Astrocyte (in vitro differentiated cells and primary cell): ENCODE results near the gene B2M. TPM values are rescaled to one million over a fixed set of nuclear protein-coding genes. Genes with fewer than 3 reads are reported as not detected.

Experiments used
- DNase-seq: peaks from one replicate; pipeline ENCODE4 v3.0.0-alpha.2; 2010; ENCODE audit warnings: low read depth
- FAIRE-seq: peaks from 2 replicates; lab custom pipeline; 2011; peaks lifted over from hg19 to GRCh38; lab: Jason Lieb, UNC
- H2AFZ ChIP-seq: 2 replicates; pipeline ENCODE4 v1.6.0; 2012; ENCODE audit warnings: low read depth, low read length, inconsistent platforms
- H3K27ac ChIP-seq: 2 replicates; pipeline ENCODE4 v1.5.1; 2011; ENCODE audit warnings: low read depth, low read length, inconsistent platforms
- H3K27me3 ChIP-seq: 2 replicates; pipeline ENCODE4 v1.6.0; 2011; ENCODE audit warnings: low read length, inconsistent platforms; ENCODE audit not compliant: insufficient read depth
- H3K36me3 ChIP-seq: 2 replicates; pipeline ENCODE4 v1.5.1; 2011; ENCODE audit warnings: low read length, inconsistent platforms; ENCODE audit not compliant: insufficient read depth
- H3K4me1 ChIP-seq: 2 replicates; pipeline ENCODE4 v1.5.1; 2011; ENCODE audit warnings: low read length, inconsistent platforms; ENCODE audit not compliant: insufficient read depth
- H3K4me2 ChIP-seq: 2 replicates; pipeline ENCODE4 v1.6.0; 2012; ENCODE audit warnings: low read length, inconsistent platforms
- H3K4me3 ChIP-seq: 2 replicates; pipeline ENCODE4 v1.5.1; 2011; ENCODE audit warnings: low read depth, mild to moderate bottlenecking, low read length, inconsistent platforms; ENCODE audit not compliant: insufficient read depth
- H3K79me2 ChIP-seq: 2 replicates; pipeline ENCODE4 v1.6.0; 2012; ENCODE audit warnings: mild to moderate bottlenecking, low read length, inconsistent platforms; ENCODE audit not compliant: insufficient read depth
- H3K9ac ChIP-seq: 2 replicates; pipeline ENCODE4 v1.6.0; 2012; ENCODE audit warnings: mild to moderate bottlenecking, low read length, inconsistent platforms
- H3K9me3 ChIP-seq: 2 replicates; pipeline ENCODE4 v1.5.1; 2012; ENCODE audit warnings: low read depth, mild to moderate bottlenecking, low read length, inconsistent platforms; ENCODE audit not compliant: insufficient read depth
- H4K20me1 ChIP-seq: 2 replicates; pipeline ENCODE4 v1.6.0; 2012; ENCODE audit warnings: low read length, inconsistent platforms; ENCODE audit not compliant: insufficient read depth
- H3K27ac Mint-ChIP-seq: one replicate; pipeline ENCODE4 v1.8.0; 2021; ENCODE audit warnings: mild to moderate bottlenecking, mixed read lengths; ENCODE audit not compliant: unreplicated experiment
- H3K27me3 Mint-ChIP-seq: one replicate; pipeline ENCODE4 v1.8.0; 2021; ENCODE audit warnings: low read depth, mixed read lengths; ENCODE audit not compliant: unreplicated experiment
- H3K36me3 Mint-ChIP-seq: one replicate; pipeline ENCODE4 v1.8.0; 2021; ENCODE audit warnings: low read depth, mixed read lengths; ENCODE audit not compliant: unreplicated experiment
- H3K4me1 Mint-ChIP-seq: one replicate; pipeline ENCODE4 v1.8.0; 2021; ENCODE audit warnings: low read depth, mixed read lengths; ENCODE audit not compliant: unreplicated experiment
- H3K4me3 Mint-ChIP-seq: one replicate; pipeline ENCODE4 v1.8.0; 2021; ENCODE audit warnings: mild to moderate bottlenecking, moderate library complexity, mixed read lengths; ENCODE audit not compliant: unreplicated experiment
- H3K9me3 Mint-ChIP-seq: one replicate; pipeline ENCODE4 v1.8.0; 2021; ENCODE audit warnings: mild to moderate bottlenecking, mixed read lengths; ENCODE audit not compliant: unreplicated experiment
- CTCF ChIP-seq: IDR thresholded peaks from 2 replicates; pipeline ENCODE4 v1.5.1; 2011; ENCODE audit warnings: low read depth, mild to moderate bottlenecking, inconsistent platforms, low read length, moderate library complexity; ENCODE audit not compliant: insufficient read depth
- EZH2 ChIP-seq: IDR thresholded peaks from 2 replicates; pipeline ENCODE4 v1.6.1; 2012; ENCODE audit warnings: mild to moderate bottlenecking, low read length, inconsistent platforms; ENCODE audit not compliant: insufficient read depth
- total RNA-seq: library from RNA; stranded (reverse); gene quantifications from 2 replicates; pipeline ENCODE4 v1.2.1, GENCODE V29; 2021

B2M gene
- total RNA-seq, 1 donor from 2014 or later, result 1,708 TPM

DNA sequence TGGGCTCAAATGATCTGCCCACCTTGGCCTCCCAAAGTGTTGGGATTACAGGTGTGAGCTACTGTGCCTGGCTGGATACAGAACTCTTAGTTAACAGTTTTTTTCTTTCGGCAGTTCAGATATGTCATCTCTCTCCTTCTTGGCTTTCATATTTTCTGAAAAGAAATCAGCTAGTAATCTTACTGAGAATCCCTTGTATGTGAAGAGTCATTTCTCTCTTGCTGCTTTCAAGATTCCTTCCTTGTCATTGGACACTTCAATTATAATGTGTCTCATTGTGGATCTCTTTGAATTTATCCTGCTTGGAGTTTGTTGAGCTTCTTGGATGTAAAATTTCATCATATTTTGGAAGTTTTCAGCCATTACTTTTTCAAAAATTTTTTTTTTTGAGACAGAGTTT, 42.0 kb downstream of the B2M start:
- TF ChIP-seq CTCF, result no peak
- no peak for TF ChIP-seq EZH2
- Histone ChIP-seq H3K4me3 (no peak overlapping the region), H3K9me3 (no peaks in the 10 kb centered on the region), H3K27ac (no peak overlapping the region), H3K27me3 (peaks cover 9% of the 10 kb centered on the region), H4K20me1 (no peaks in the 10 kb centered on the region), H2AFZ (no peak overlapping the region), H3K79me2 (no peaks in the 10 kb centered on the region), H3K9ac (no peak overlapping the region), H3K4me2 (no peak overlapping the region), H3K4me1 (no peaks in the 10 kb centered on the region), H3K36me3 (no peaks in the 10 kb centered on the region)
- Mint-ChIP-seq H3K9me3 (peaks cover 6% of the 10 kb centered on the region), H3K27me3 (peaks cover 15% of the 10 kb centered on the region), H3K27ac (no peak overlapping the region), H3K36me3 (peaks cover 10% of the 10 kb centered on the region), H3K4me1 (no peaks in the 10 kb centered on the region), H3K4me3 (no peak overlapping the region)
- DNase-seq, result no peak
- no peak for FAIRE-seq

DNA sequence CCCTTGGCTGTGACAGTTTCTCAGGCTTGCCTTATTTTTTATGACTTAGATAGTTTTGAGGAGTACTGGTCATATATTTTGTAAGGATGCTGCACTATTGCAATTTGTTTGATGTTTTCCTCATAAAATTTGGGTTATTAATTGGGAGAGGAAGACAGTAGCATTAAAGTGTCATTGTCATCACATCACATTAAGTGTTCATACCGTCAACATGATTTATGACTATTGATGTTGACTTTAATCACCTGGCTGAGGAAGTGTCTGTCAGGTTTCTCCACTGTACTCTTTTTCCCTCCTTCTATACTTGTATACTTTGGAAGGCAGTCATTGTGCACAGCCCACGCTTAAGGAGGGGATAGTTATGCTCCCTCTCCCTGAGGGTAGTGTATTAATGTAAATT, 51.9 kb downstream of the B2M start:
- Histone ChIP-seq H3K36me3 (no peaks in the 10 kb centered on the region), H3K4me1 (no peaks in the 10 kb centered on the region), H3K9ac (no peak overlapping the region), H2AFZ (no peak overlapping the region), H4K20me1 (no peaks in the 10 kb centered on the region), H3K27ac (no peak overlapping the region), H3K79me2 (no peaks in the 10 kb centered on the region), H3K4me3 (no peak overlapping the region), H3K9me3 (no peaks in the 10 kb centered on the region), H3K27me3 (peaks cover 5% of the 10 kb centered on the region), H3K4me2 (no peak overlapping the region)
- TF ChIP-seq EZH2 (no peak), CTCF (no peak)
- FAIRE-seq (no peak), DNase-seq (no peak)
- Mint-ChIP-seq H3K36me3 (peaks cover 5% of the 10 kb centered on the region), H3K27me3 (peaks cover 3% of the 10 kb centered on the region), H3K27ac (no peak overlapping the region), H3K4me3 (no peak overlapping the region), H3K4me1 (peaks cover 2% of the 10 kb centered on the region), H3K9me3 (peaks cover 4% of the 10 kb centered on the region)

GRCh38 chr15:44763848-44764247, 52.5 kb downstream of the B2M start:
- FAIRE-seq, result no peak
- Mint-ChIP-seq H3K4me3 (no peak overlapping the region), H3K9me3 (peaks cover 4% of the 10 kb centered on the region), H3K27ac (no peak overlapping the region), H3K4me1 (peaks cover 2% of the 10 kb centered on the region), H3K36me3 (peaks cover 5% of the 10 kb centered on the region), H3K27me3 (peaks cover 3% of the 10 kb centered on the region)
- Histone ChIP-seq H3K4me2 (no peak overlapping the region), H2AFZ (no peak overlapping the region), H3K9ac (no peak overlapping the region), H3K36me3 (no peaks in the 10 kb centered on the region), H4K20me1 (no peaks in the 10 kb centered on the region), H3K27me3 (peaks cover 2% of the 10 kb centered on the region), H3K27ac (no peak overlapping the region), H3K79me2 (no peaks in the 10 kb centered on the region), H3K4me3 (no peak overlapping the region), H3K9me3 (no peaks in the 10 kb centered on the region), H3K4me1 (no peaks in the 10 kb centered on the region)
- no peak for DNase-seq
- TF ChIP-seq EZH2 (no peak), CTCF (no peak)
